Ishikawa (cell line): ENCODE measurements around the gene SRC.

ENCODE experiments used
- CREB1 ChIP-seq: IDR thresholded peaks from 2 replicates; pipeline ENCODE4 v1.6.1; 2012; ENCODE audit warnings: low read depth
- EGR1 ChIP-seq: IDR thresholded peaks from 2 replicates; pipeline ENCODE4 v1.6.1; 2012
- EP300 ChIP-seq: IDR thresholded peaks from 2 replicates; pipeline ENCODE4 v1.6.1; 2012; ENCODE audit warnings: borderline replicate concordance
- FOXM1 ChIP-seq: IDR thresholded peaks from 2 replicates; pipeline ENCODE4 v1.6.1; 2012; ENCODE audit warnings: low read depth, borderline replicate concordance
- NFIC ChIP-seq: IDR thresholded peaks from 2 replicates; pipeline ENCODE4 v1.6.1; 2012
- RAD21 ChIP-seq: IDR thresholded peaks from 2 replicates; pipeline ENCODE4 v1.6.1; 2012; ENCODE audit warnings: low read depth
- TAF1 ChIP-seq: IDR thresholded peaks from 2 replicates; pipeline ENCODE4 v1.6.1; 2012; ENCODE audit warnings: low read depth, mild to moderate bottlenecking
- TCF12 ChIP-seq: IDR thresholded peaks from 2 replicates; pipeline ENCODE4 v1.6.1; 2012; ENCODE audit warnings: low read depth
- YY1 ChIP-seq: IDR thresholded peaks from 2 replicates; pipeline ENCODE4 v1.6.1; 2012; ENCODE audit warnings: low read depth
- TF ChIP-seq, protein P1 (sequence below): IDR thresholded peaks from 2 replicates; pipeline ENCODE4 v1.6.1; 2012
- TF ChIP-seq, protein P2 (sequence below): IDR thresholded peaks from 2 replicates; pipeline ENCODE4 v1.6.1; 2012; ENCODE audit warnings: low read depth, mild to moderate bottlenecking
- TF ChIP-seq, protein P3 (sequence below): IDR thresholded peaks from 2 replicates; pipeline ENCODE4 v1.6.1; 2012

DNA sequence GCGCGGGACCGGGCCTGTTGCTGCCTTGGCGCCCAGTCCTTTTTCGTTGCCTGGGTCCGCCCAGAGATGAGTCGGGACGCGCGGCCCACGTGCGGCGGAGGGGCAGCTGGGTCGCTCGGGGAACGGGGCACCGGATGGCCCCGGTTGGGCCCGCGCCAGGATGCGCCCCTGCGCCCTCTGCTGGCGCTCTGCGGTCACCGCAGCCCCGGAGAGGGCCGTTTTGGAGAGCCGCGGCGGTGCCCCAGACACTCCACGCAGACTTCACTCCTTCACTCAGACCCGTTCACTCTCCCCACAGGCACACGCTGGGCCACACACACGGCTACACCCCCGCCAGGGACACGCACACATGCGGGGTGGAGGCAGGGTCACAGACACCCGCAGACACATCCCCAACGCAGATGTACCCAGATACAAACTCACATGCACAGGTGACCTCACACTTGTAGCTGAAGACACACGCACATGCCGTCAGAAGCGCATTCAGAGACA is 38.8 kb downstream of the SRC start:
- TF ChIP-seq TAF1 (no peak), CREB1 (no peak), EP300 (no peak), RAD21 (peak; percentile 51; the same call in 1 of the 2 replicates), FOXM1 (no peak), EGR1 (no peak), TCF12 (no peak), YY1 (no peak), NFIC (peak; percentile 93)
- TF ChIP-seq, protein P1, sequence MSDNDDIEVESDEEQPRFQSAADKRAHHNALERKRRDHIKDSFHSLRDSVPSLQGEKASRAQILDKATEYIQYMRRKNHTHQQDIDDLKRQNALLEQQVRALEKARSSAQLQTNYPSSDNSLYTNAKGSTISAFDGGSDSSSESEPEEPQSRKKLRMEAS, result peak; percentile 41
- TF ChIP-seq, protein P2, sequence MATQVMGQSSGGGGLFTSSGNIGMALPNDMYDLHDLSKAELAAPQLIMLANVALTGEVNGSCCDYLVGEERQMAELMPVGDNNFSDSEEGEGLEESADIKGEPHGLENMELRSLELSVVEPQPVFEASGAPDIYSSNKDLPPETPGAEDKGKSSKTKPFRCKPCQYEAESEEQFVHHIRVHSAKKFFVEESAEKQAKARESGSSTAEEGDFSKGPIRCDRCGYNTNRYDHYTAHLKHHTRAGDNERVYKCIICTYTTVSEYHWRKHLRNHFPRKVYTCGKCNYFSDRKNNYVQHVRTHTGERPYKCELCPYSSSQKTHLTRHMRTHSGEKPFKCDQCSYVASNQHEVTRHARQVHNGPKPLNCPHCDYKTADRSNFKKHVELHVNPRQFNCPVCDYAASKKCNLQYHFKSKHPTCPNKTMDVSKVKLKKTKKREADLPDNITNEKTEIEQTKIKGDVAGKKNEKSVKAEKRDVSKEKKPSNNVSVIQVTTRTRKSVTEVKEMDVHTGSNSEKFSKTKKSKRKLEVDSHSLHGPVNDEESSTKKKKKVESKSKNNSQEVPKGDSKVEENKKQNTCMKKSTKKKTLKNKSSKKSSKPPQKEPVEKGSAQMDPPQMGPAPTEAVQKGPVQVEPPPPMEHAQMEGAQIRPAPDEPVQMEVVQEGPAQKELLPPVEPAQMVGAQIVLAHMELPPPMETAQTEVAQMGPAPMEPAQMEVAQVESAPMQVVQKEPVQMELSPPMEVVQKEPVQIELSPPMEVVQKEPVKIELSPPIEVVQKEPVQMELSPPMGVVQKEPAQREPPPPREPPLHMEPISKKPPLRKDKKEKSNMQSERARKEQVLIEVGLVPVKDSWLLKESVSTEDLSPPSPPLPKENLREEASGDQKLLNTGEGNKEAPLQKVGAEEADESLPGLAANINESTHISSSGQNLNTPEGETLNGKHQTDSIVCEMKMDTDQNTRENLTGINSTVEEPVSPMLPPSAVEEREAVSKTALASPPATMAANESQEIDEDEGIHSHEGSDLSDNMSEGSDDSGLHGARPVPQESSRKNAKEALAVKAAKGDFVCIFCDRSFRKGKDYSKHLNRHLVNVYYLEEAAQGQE, result no peak
- TF ChIP-seq, protein P3, sequence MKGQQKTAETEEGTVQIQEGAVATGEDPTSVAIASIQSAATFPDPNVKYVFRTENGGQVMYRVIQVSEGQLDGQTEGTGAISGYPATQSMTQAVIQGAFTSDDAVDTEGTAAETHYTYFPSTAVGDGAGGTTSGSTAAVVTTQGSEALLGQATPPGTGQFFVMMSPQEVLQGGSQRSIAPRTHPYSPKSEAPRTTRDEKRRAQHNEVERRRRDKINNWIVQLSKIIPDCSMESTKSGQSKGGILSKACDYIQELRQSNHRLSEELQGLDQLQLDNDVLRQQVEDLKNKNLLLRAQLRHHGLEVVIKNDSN, result no peak
